NCI-H187 (cell line): ENCODE data around the gene USP43.

Experiments used
- DNase-seq, 2 experiments: peaks; one replicate each; lab custom pipeline; 2025; lab: John Stamatoyannopoulos, UW

Gene USP43

GRCh38 chr17:9703781-9704082, 58.4 kb downstream of the USP43 start:
- DNase-seq: no peak

- no peak for DNase-seq
Measured at GRCh38 chr17:9705745-9706144, 60.4 kb downstream of the USP43 start.

GRCh38 chr17:9707948-9708347, 62.6 kb downstream of the USP43 start:
- DNase-seq: no peak

- DNase-seq: no peak
Measured at GRCh38 chr17:9714801-9715200, 69.5 kb downstream of the USP43 start.

DNA sequence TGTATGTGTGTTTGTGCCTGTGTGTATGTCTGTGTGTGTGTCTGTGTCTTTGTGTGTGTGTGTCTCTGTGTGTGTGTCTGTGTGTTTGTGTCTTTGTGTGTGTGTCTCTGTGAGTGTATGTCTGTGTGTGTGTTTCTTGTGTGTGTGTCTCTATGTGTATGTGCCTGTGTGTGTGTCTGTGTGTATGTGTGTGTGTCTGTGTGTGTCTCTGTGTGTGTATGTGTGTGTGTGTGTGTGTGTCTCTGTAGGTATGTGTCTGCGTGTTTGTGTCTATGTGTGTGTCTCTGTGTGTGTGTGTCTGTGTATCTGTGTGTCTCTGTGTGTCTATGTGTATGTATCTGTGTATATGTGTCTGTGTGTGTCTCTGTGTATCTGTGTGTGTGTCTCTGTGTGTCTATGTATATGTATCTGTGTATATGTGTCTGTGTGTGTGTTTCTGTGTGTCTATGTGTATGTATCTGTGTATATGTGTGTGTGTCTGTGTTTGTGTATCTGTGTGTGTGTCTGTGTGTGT, 70.2 kb downstream of the USP43 start:
- no peak for DNase-seq

DNA sequence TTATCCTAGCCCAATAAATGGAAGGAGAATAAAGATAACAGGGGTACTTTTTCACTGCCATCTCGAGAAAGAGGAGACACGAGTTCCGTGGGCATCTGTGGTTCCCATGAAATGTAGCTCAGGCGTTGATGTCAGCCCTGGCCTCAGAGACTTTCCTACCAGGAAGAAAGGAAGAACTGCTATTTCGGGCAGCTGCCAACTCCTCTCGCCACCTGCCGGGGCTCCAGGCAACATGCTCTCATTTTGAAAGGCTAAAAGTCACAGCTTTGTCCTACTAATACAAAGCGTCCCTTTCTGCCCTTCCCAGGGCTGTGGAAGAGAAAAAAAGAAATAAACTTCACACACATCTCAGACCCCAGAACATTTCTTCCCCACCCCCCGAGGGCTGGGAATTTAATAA, 80.3 kb downstream of the USP43 start:
- no peak for DNase-seq

DNA sequence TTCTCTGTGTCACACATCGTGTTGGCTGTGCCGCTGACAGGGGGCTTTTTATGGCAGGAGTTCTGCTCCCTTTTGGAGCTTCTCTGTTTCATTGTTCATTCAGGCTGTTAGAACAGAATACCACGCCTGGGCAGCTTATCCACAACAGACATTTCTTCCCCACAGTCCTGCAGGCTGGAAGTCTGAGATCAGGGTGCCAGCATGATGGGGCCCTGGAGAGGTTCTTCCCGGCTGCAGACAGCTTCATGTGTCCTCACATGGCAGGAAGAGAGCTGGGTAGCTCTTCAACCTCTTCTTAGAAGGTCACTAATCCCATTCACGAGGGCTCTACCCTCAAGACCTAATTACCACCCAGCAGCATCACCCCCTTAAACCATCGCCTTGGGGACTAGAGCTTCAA, 81.0 kb downstream of the USP43 start:
- DNase-seq: no peak

GRCh38 chr17:9728005-9728404, 82.7 kb downstream of the USP43 start:
- no peak for DNase-seq

- DNase-seq: no peak
Measured at GRCh38 chr17:9728564-9728963, 83.2 kb downstream of the USP43 start.

- no peak for DNase-seq
Measured at GRCh38 chr17:9729034-9729650, 83.8 kb downstream of the USP43 start.

GRCh38 chr17:9729735-9730420, 84.6 kb downstream of the USP43 start:
- DNase-seq: no peak

GRCh38 chr17:9750524-9750923, 105.2 kb downstream of the USP43 start:
- no peak for DNase-seq

GRCh38 chr17:9755083-9755482, 109.8 kb downstream of the USP43 start:
- no peak for DNase-seq

GRCh38 chr17:9760266-9760665, 114.9 kb downstream of the USP43 start:
- DNase-seq: no peak

DNA sequence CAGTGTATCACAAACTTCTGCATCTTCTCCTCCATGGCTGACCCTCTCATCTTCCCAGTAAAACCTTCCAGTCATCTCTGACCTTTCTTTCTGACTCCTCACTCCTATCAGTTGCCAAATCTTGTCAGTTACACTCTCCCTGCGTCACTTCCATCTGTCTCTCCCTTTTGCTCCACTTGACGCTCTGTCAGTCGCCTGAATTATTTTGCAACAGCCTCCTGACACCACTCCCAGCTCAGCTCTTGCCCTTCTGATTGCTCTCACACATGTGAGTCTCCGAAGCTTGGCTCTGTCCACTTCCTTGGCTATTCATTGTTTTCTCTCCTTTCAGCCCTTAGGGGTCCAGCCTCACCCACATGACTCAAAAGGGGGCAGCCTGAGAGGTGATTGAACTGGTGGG, 118.3 kb downstream of the USP43 start:
- no peak for DNase-seq

- DNase-seq: no peak
Measured at GRCh38 chr17:9765322-9765721, 120.0 kb downstream of the USP43 start.

DNA sequence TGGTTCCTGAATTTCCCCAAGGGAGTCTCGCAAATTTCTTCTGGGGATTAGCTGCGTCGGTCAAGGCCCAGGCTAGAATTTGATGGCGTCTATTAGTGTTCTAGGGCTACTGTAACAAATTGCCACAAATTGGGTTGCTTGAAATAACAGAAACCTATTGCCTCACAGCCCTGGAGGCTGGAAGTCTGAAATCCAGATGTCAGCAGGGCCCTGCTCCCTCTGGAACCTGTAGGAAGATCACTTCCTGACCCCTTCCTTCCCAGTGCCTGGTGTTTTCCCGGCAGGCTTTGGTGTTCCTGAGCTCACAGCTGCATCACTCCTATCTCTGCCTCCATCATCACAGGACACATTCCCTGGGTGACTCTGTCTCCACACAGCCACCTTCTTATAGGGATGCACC, 121.7 kb downstream of the USP43 start:
- DNase-seq: no peak

GRCh38 chr17:9767432-9767991, 122.2 kb downstream of the USP43 start:
- no peak for DNase-seq

DNA sequence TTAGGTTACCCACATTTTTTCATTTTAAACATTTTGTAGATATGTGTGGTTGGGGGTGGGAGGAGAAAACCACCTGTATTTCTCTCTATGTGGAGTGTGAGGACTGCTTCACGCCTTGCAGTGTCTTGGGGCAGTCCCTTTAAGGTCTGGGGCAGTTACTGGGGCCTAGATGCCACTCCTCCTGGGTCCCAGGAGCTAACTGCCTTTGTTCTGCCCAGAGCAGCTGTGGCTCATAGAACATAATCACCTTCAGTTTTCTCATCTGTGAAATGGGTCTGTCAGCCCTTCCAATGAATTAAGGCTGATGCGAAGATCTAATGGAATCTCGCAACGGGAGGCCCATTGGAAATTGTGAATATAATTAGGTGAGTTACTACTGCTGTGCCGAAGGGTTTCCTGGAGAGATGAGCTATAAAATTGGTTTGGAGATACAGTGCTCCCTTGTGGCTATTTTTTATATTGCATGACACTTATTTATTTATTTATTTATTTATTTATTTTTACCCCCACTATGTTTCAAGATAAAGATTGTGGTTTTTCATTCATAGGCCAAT, 123.1 kb downstream of the USP43 start:
- no peak for DNase-seq

DNA sequence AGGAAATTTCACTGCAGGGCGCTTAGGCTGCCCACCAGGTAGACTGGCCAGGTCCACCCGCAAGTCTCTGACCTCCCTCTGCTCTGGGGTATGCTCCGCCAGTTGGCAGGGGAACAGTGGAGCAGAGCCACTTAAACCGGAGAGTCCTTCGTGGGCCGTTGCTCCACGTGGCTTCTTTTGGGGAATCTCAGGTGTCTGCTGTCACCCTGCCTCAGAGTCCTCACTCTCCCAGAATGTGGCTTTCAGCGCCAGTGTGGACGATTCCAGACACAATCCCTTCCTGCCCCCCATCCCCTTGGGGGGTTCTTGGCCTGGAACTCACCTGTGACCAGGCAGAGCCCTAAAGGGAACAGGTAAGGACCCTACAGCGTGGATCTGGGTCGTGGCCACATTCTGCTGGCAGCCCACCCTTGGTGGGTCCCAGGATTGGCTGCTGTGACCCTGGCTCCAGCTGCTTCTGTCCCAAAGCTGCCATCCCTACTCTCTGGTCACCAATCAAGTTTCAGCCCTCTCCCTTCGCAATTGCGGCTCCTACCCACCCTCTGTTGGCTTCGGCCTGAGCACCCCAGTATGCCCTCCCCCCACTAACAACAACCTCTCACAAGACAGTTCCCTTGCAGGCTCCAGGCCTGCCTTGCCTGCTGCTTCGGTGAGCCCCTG, 123.8 kb downstream of the USP43 start:
- no peak for DNase-seq

DNA sequence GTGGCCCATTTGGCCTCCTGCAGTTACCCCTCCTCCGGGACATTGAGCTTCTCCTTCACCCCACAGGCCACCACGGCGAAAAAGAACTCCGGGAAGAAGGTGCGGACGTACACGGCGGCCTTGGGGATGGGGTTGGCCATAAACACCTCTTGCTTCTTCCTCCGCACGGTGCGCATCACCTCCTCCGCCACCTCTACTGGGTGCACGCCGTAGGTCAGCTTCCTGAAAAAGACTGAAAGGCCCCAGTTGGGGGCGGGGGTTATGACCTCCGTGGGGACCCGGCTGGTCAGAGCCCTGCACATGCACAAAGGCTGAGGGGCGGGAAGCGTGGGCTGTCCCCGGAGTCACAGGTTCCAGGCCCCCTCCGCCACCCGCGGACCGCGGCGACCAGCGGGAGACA, 126.1 kb downstream of the USP43 start:
- no peak for DNase-seq

DNA sequence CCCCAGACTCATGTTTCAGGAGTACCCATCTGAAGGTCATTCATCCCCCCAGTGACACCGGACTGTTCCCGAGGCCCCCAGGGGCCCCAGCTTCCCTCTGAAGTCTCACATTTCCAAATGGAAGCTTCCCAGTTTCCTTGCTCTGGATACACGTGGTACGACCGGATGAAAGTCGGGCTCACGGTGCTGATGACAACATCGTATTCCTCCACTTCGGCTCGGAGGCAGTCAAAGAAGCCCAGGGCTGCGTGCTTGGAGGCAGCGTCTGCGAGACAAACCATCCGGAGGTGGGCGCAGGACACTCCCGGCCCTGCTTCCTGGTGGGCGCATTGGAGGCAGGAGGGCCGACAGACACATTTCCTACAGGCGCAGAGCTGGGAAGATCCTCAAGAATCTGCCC, 127.3 kb downstream of the USP43 start:
- no peak for DNase-seq

- DNase-seq: no peak
Measured at GRCh38 chr17:9776911-9777310, 131.6 kb downstream of the USP43 start.
